Muscle of leg (tissue), 11 donors: ENCODE results near the gene NFIA. TPM values are rescaled to one million over a fixed set of nuclear protein-coding genes. Genes with fewer than 3 reads are reported as not detected.

Source experiments
- DNase-seq: peaks from one replicate; pipeline ENCODE4 v3.0.0; 2013
- H3K27ac ChIP-seq: one replicate; pipeline ENCODE4 v1.5.1; 2013; ENCODE audit warnings: mild to moderate bottlenecking, low read length, control low read depth
- H3K27me3 ChIP-seq: one replicate; pipeline ENCODE4 v1.6.1; 2013; ENCODE audit warnings: low read length; ENCODE audit not compliant: control insufficient read depth, insufficient read depth
- H3K36me3 ChIP-seq: one replicate; pipeline ENCODE4 v1.6.1; 2013; ENCODE audit warnings: low read length; ENCODE audit not compliant: control insufficient read depth, insufficient read depth
- H3K4me1 ChIP-seq: one replicate; pipeline ENCODE4 v1.6.1; 2013; ENCODE audit warnings: low read length; ENCODE audit not compliant: control insufficient read depth, insufficient read depth
- H3K4me3 ChIP-seq: one replicate; pipeline ENCODE4 v1.5.1; 2013; ENCODE audit warnings: low read length, control low read depth
- H3K9me3 ChIP-seq: replicated peaks from 2 replicates; pipeline ENCODE4 v1.6.1; 2013; ENCODE audit warnings: low read depth, low read length; ENCODE audit not compliant: control insufficient read depth
- WGBS: methylation state at CpG from one replicate; pipeline ENCODE4 v1.1.5; 2013; ENCODE audit warnings: missing lambda C conversion rate; ENCODE audit not compliant: insufficient coverage; 5-methylcytosine and 5-hydroxymethylcytosine counted together
- polyA plus RNA-seq, 8 donors: library from polyadenylated mRNA; unstranded; fragments of 120-200 nt; gene quantifications; one replicate each; pipeline versions ENCODE4 v1.2.1 to v1.2.3, GENCODE V29; 2013; ENCODE audit warnings: inconsistent platforms in 1 of 8, low replicate concordance in 1 of 8; ENCODE audit not compliant: insufficient read length in 8 of 8, insufficient read depth in 1 of 8
- total RNA-seq: library from RNA; stranded (reverse); fragments of 120-200 nt; gene quantifications from one replicate; pipeline ENCODE4 v1.2.4, GENCODE V29; 2013

NFIA gene
- total and polyA plus RNA-seq, 9 donors = 21.6 to 41.0 (median 29.7) TPM

- peaks cover 2% of the 10 kb centered on the region for H3K36me3 ChIP-seq
- no peaks in the 10 kb centered on the region for H3K27me3 ChIP-seq
- DNase-seq = no peak
- H3K27ac ChIP-seq = no peak overlapping the region
- no peaks in the 10 kb centered on the region for H3K9me3 ChIP-seq
- peaks cover 5% of the 10 kb centered on the region for H3K4me1 ChIP-seq
- H3K4me3 ChIP-seq = no peak overlapping the region
These were observed 140.8 kb downstream of the NFIA start for GRCh38 chr1:61223140-61223539.

DNA sequence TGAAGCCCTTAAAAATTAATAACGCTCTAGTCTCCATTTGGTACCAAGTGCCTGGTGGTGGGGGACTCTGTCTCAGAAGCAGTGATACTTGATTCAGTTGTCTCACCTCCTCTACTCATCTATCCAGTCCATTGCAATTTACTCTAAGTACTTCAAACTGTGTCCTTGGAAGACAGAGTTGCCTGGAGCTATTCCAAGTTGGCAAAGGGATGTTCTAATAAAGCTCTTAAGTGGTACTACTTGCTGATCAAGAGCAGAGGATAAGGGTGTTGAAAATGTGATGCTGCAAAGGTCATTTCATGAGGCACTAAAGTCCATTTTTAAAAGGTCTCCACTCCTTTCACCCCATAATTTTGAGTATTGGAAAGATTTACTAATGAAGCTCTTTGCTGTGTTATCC, 142.2 kb downstream of the NFIA start:
- DNase-seq = peak; percentile 67
- Histone ChIP-seq H3K4me3 (no peak overlapping the region), H3K27ac (no peak overlapping the region), H3K4me1 (peaks cover 5% of the 10 kb centered on the region), H3K9me3 (no peaks in the 10 kb centered on the region), H3K27me3 (no peaks in the 10 kb centered on the region), H3K36me3 (no peaks in the 10 kb centered on the region)
- WGBS = no CpG with 5 or more reads among the region's 1 CpG

DNA sequence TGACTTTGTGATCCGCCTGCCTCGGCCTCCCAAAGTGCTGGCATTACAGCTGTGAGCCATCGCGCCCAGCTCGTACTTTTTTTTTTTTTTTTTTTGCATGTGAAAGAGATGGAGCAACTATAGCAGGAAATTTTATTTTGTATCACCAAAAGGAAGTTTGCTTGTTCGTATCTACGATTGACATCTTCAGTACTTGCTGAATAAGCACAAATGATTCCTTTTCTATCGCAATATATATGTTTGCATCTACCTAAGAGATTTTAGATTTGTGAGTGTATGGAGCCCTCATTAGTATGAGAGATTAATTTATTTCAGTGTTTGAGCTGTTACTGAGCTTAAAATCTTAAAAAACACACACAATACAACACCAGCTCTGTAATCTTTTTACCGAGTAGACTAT, 143.1 kb downstream of the NFIA start:
- Histone ChIP-seq H3K27ac (no peak overlapping the region), H3K27me3 (no peaks in the 10 kb centered on the region), H3K36me3 (no peaks in the 10 kb centered on the region), H3K4me3 (no peak overlapping the region), H3K4me1 (peaks cover 5% of the 10 kb centered on the region), H3K9me3 (no peaks in the 10 kb centered on the region)
- DNase-seq = no peak
- WGBS = no CpG with 5 or more reads among the region's 9 CpGs

DNA sequence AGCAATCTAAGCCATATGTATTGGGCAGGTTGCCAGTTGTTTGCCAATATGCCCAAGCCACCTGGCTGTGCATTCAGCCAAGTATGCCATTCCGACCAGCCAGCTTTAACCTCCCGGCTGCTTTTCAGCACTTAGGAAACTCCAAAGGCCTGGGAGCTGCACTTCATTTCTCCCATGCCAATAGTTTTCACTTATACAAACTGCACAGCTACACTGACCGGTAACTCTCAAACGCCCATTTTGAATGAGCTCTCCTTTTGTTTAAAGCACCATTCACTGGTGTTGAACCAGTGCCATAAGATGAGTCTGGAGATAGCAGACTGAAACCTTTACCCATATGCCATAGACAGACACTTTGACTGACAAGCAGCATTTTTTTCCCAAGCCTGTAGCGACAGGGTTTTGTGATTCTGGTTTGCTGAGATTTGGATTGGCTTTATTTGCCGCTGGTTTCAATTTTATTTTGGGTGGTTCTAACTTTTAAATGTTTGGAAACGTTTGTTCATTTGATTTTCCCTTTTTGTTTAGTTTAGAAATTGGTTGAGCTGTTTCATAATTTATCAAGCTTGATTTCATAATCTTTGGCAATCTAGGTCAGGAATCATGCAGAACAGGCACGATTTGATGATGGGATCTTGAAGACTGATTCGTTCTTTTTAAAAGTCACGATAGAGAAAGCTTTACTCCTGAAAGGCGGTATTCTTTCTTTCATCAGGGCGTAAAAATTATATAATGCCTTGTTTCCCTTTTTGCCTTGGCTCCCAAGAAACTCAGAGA, 144.6 kb downstream of the NFIA start:
- Histone ChIP-seq H3K9me3 (no peaks in the 10 kb centered on the region), H3K36me3 (no peaks in the 10 kb centered on the region), H3K27ac (no peak overlapping the region), H3K27me3 (no peaks in the 10 kb centered on the region), H3K4me1 (peaks cover 5% of the 10 kb centered on the region), H3K4me3 (no peak overlapping the region)
- DNase-seq = peak; percentile 49
- WGBS = 94% methylated on average over 3 of the region's 12 CpGs

DNA sequence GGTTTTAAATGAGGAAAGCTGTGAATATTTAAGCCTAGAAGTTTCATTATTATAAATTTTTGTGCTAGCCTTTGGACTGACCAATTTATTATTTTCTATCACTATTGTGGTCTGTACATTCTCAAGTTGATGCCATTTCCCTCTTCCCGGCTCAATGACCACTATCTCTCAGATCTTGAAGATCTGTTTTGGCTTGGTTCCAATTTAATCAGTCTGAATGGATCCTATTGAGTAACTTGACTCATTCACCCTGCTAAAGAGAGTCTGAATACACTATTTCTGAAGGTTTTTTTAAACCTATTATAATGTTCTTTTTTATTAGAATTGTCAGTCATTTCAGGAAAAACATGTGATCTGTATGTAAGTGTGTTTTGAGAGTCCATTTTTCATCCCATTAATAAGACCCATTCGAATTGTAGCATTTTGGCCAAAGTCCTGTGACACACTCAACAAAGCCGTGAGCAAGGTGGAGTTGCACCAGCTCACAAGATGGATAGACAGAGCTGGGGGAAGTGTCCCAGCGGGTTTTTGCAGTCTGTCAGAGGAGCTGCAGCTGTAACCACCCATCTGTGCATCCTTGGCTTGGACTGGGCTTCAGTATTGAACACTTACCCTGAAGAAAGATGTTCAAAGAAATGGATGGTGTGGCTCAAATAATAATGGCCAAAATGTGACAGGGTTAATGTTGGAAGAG, 145.6 kb downstream of the NFIA start:
- peaks cover 5% of the 10 kb centered on the region for H3K4me1 ChIP-seq
- 74% methylated on average over 2 of the region's 4 CpGs for WGBS
- H3K9me3 ChIP-seq = no peaks in the 10 kb centered on the region

DNA sequence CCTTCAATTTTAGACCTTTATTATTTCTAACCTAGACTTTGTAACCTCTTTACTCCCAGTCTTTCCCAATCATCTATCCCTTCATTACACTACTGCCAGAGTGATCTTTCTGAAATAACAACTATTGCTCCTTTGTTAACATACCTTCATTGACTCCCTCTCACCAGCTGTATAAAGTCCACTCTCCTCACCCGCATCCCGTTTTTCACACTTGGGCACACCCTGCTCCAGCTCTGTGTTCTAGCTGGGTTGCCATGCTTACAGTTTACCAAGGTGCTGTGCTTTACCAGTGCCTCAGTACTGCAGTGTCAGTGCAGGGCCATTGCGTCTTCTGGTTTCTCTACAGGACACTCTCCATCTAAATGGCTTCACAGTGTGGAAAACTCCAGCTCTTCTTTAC, 148.2 kb downstream of the NFIA start:
- Histone ChIP-seq H3K36me3 (no peaks in the 10 kb centered on the region), H3K9me3 (no peaks in the 10 kb centered on the region), H3K4me1 (peaks cover 5% of the 10 kb centered on the region), H3K4me3 (no peak overlapping the region), H3K27ac (no peak overlapping the region), H3K27me3 (no peaks in the 10 kb centered on the region)
- 88% methylated on average over 3 of the region's 3 CpGs for WGBS
- DNase-seq = no peak

More for the DNA sequence above, 145.6 kb downstream of the NFIA start:
- no peak overlapping the region for H3K4me3 ChIP-seq
- H3K27ac ChIP-seq = no peak overlapping the region
- no peak for DNase-seq
- no peaks in the 10 kb centered on the region for H3K27me3 ChIP-seq
- no peaks in the 10 kb centered on the region for H3K36me3 ChIP-seq

DNA sequence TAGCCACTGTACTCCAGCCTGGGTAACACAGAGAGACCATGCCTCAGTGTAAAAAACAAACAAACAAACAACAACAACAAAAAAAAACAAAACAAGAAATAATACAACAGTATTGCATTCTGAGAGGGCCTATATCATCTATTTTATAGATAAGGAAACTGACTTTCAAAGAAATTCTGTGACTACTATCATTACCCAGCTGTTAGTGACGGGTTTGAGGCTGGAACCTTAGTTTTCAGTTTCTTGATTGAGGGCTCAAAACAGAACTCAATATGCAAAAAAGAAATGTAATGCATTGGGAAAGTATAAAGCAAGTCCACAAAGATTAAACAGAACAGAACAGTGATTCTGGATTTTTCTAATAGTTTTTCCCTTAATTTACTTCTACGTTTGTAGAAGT, 149.4 kb downstream of the NFIA start:
- Histone ChIP-seq H3K27me3 (no peaks in the 10 kb centered on the region), H3K36me3 (no peaks in the 10 kb centered on the region), H3K9me3 (no peaks in the 10 kb centered on the region), H3K4me3 (no peak overlapping the region), H3K4me1 (peaks cover 2% of the 10 kb centered on the region), H3K27ac (no peak overlapping the region)
- WGBS = no CpG with 5 or more reads among the region's 2 CpGs
- no peak for DNase-seq

DNA sequence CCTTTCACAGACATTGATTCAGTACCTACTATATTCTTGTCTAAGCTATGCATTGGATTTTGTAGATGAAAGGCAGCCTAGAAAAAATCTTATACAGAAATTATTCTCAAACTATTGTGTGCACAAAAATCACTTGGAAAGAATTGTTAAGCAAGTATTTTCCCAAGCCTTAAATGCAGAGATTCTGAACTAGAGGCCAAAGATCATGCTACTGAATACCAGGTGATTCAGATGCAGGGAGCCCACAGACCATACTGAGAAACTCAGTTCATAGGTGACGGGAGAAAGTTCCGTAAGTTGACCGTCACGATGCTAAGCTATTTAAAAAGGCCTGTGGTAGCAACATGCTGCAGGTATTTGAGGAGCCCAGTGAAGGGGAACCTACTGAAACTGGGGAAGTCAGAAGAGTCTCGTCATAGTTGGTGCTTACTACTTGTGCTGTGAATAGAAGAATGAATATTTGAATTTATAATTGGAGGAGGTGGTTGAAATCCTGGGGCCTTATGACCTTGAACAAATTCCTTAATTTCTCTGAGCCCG, 150.8 kb downstream of the NFIA start:
- 100% methylated on average over 4 of the region's 6 CpGs for WGBS
- no peak overlapping the region for H3K27ac ChIP-seq
- no peaks in the 10 kb centered on the region for H3K4me1 ChIP-seq
- no peak for DNase-seq
- H3K9me3 ChIP-seq = no peaks in the 10 kb centered on the region
- no peaks in the 10 kb centered on the region for H3K27me3 ChIP-seq
- H3K36me3 ChIP-seq = no peaks in the 10 kb centered on the region
- no peak overlapping the region for H3K4me3 ChIP-seq

DNA sequence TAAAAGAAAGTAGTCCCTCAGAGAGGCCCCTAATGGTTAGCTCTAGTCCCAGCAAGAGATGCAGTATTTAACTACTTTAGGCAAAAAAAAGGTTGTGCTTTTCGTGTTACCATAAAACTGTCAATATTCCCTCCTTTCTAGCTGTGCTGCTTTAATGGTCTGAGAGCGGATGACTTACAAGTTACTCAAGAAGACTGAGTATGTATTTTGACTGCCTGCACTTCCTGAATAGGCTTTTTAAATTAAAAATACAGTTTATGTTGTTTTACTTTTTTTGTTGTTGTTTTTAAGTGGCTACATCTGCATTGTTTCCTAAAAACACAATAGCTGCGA, 152.2 kb downstream of the NFIA start:
- Histone ChIP-seq H3K27me3 (no peaks in the 10 kb centered on the region), H3K27ac (no peak overlapping the region), H3K4me1 (no peaks in the 10 kb centered on the region), H3K4me3 (no peak overlapping the region), H3K9me3 (no peaks in the 10 kb centered on the region), H3K36me3 (no peaks in the 10 kb centered on the region)
- 100% methylated on average over 1 of the region's 3 CpGs for WGBS
- no peak for DNase-seq

DNA sequence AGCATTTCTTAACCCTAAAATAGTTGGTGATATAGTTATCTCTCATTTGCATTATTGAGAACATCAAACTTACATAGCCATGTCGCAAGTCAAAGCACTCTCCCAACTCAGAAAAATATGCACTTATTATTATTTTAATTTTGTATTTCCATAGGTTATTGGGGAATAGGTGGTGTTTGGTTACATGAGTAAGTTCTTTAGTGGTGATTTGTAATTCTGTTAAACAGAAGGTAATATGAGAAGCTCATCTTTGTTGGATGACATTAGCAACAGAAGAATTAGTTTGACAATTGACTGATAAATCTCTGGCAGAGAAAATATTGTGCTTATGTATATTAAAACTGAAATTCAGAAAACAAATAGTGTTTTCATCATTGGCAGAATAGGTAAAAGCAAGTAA, 154.8 kb downstream of the NFIA start:
- no CpG with 5 or more reads among the region's 1 CpG for WGBS
- DNase-seq = no peak
- H3K4me1 ChIP-seq = peaks cover 5% of the 10 kb centered on the region

More for the DNA sequence above, 154.8 kb downstream of the NFIA start:
- no peaks in the 10 kb centered on the region for H3K27me3 ChIP-seq
- H3K4me3 ChIP-seq = no peak overlapping the region
- no peaks in the 10 kb centered on the region for H3K36me3 ChIP-seq
- no peaks in the 10 kb centered on the region for H3K9me3 ChIP-seq
- no peak overlapping the region for H3K27ac ChIP-seq
